ENCODE results near the gene AURKAIP1. TPM values are rescaled to one million over a fixed set of nuclear protein-coding genes. Genes with fewer than 3 reads are reported as not detected.

The AURKAIP1 gene
- total and polyA plus RNA-seq, 2 of the 13 experiments (the other 11 are each of a cell fraction or from before 2014, with no cell fraction given): 69.5 to 175 TPM

DNA sequence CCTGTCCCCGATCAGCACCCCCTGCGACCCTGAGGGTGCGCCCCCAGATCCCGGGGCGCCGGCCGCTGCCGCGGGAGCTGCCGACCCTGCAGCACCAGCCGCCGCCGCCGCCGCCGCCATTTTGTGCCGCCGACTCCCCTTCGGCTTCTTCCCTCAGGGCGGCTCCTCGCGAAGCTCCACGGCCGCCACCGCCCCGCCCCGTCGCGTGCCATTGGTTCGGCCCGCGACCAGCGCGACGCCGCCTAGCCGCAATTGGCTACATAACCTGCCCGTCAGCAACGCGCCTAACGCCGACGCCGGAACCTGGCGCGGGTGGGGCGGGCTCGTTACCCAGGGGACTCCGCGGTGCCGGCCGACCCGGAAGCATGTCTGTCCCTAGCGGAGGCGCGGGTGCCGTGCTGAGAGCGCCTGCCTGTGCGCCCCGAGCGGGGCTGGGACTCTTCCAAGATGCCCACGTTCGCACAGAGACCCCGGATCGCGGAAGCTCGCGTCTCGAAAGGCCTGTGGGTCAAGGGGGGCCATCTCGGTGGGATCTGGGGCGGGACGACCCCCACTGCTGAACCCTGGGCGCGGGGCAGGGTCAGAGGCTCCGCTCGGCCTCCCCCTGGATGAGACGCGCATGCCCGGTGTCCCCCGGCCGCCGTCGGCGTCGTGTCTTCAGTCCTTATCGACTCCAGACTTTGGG lies 24.3 kb upstream of the AURKAIP1 start, which contains the start of gene CCNL2 (continued):
- TF ChIP-seq, protein P1, sequence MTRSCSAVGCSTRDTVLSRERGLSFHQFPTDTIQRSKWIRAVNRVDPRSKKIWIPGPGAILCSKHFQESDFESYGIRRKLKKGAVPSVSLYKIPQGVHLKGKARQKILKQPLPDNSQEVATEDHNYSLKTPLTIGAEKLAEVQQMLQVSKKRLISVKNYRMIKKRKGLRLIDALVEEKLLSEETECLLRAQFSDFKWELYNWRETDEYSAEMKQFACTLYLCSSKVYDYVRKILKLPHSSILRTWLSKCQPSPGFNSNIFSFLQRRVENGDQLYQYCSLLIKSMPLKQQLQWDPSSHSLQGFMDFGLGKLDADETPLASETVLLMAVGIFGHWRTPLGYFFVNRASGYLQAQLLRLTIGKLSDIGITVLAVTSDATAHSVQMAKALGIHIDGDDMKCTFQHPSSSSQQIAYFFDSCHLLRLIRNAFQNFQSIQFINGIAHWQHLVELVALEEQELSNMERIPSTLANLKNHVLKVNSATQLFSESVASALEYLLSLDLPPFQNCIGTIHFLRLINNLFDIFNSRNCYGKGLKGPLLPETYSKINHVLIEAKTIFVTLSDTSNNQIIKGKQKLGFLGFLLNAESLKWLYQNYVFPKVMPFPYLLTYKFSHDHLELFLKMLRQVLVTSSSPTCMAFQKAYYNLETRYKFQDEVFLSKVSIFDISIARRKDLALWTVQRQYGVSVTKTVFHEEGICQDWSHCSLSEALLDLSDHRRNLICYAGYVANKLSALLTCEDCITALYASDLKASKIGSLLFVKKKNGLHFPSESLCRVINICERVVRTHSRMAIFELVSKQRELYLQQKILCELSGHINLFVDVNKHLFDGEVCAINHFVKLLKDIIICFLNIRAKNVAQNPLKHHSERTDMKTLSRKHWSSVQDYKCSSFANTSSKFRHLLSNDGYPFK (CRISPR knock-in tag; IDR thresholded peaks at IDR 0.05; ENCODE audit: borderline replicate concordance): peak; percentile 56; the same call in 1 of the 2 replicates
- peak; percentile 82 for TF ChIP-seq RBM39 (IDR thresholded peaks at IDR 0.05; ENCODE audit: low read depth, low read length, poor library complexity, severe bottlenecking)
- no peak for TF ChIP-seq TOPORS (CRISPR knock-in tag; IDR thresholded peaks at IDR 0.05)
- no peak for TF ChIP-seq PRMT3 (CRISPR knock-in tag; IDR thresholded peaks at IDR 0.05; ENCODE audit: borderline replicate concordance, low read depth)
- TF ChIP-seq YY1 (IDR thresholded peaks at IDR 0.05; ENCODE audit: insufficient read depth, insufficient replicate concordance, low read depth, low read length): peak; percentile 96
- TF ChIP-seq, protein P2, sequence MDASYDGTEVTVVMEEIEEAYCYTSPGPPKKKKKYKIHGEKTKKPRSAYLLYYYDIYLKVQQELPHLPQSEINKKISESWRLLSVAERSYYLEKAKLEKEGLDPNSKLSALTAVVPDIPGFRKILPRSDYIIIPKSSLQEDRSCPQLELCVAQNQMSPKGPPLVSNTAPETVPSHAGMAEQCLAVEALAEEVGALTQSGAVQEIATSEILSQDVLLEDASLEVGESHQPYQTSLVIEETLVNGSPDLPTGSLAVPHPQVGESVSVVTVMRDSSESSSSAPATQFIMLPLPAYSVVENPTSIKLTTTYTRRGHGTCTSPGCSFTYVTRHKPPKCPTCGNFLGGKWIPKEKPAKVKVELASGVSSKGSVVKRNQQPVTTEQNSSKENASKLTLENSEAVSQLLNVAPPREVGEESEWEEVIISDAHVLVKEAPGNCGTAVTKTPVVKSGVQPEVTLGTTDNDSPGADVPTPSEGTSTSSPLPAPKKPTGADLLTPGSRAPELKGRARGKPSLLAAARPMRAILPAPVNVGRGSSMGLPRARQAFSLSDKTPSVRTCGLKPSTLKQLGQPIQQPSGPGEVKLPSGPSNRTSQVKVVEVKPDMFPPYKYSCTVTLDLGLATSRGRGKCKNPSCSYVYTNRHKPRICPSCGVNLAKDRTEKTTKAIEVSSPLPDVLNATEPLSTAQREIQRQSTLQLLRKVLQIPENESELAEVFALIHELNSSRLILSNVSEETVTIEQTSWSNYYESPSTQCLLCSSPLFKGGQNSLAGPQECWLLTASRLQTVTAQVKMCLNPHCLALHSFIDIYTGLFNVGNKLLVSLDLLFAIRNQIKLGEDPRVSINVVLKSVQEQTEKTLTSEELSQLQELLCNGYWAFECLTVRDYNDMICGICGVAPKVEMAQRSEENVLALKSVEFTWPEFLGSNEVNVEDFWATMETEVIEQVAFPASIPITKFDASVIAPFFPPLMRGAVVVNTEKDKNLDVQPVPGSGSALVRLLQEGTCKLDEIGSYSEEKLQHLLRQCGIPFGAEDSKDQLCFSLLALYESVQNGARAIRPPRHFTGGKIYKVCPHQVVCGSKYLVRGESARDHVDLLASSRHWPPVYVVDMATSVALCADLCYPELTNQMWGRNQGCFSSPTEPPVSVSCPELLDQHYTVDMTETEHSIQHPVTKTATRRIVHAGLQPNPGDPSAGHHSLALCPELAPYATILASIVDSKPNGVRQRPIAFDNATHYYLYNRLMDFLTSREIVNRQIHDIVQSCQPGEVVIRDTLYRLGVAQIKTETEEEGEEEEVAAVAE (CRISPR knock-in tag; IDR thresholded peaks at IDR 0.05; ENCODE audit: borderline replicate concordance): peak; percentile 64; the same call in 1 of the 2 replicates
- no peak for TF ChIP-seq ZNF614 (CRISPR knock-in tag; IDR thresholded peaks at IDR 0.05; ENCODE audit: borderline replicate concordance)
- TF ChIP-seq, protein P3, sequence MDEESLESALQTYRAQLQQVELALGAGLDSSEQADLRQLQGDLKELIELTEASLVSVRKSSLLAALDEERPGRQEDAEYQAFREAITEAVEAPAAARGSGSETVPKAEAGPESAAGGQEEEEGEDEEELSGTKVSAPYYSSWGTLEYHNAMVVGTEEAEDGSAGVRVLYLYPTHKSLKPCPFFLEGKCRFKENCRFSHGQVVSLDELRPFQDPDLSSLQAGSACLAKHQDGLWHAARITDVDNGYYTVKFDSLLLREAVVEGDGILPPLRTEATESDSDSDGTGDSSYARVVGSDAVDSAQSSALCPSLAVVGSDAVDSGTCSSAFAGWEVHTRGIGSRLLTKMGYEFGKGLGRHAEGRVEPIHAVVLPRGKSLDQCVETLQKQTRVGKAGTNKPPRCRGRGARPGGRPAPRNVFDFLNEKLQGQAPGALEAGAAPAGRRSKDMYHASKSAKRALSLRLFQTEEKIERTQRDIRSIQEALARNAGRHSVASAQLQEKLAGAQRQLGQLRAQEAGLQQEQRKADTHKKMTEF (CRISPR knock-in tag; IDR thresholded peaks at IDR 0.05): peak; percentile 72
- peak; percentile 66 for TF ChIP-seq HNRNPK (IDR thresholded peaks at IDR 0.05; ENCODE audit: low read depth, low read length, poor library complexity, severe bottlenecking)
- TF ChIP-seq GFI1 (CRISPR knock-in tag; IDR thresholded peaks at IDR 0.05; ENCODE audit: borderline replicate concordance): peak; percentile 35; the same call in 1 of the 2 replicates
- no peak for TF ChIP-seq BORCS8-MEF2B (CRISPR knock-in tag; IDR thresholded peaks at IDR 0.05)
- TF ChIP-seq PLSCR1 (CRISPR knock-in tag; IDR thresholded peaks at IDR 0.05; ENCODE audit: borderline replicate concordance): no peak
- no peak for TF ChIP-seq AFF4 (CRISPR knock-in tag; IDR thresholded peaks at IDR 0.05)
